HG03045 (cell line): ENCODE results near the gene FBXO21.
"Not testable (repeated sequence)": the region's sequence is repeated elsewhere in the genome, so short reads cannot be mapped to it uniquely, and the experiment has no call there.

ENCODE experiments used
- ATAC-seq: cut with Tn5 transposase; IDR thresholded peaks from one replicate; pipeline ENCODE4 v1.9.1; 2021; ENCODE audit warnings: mild to moderate bottlenecking, moderate library complexity; ENCODE audit not compliant: unreplicated experiment

Gene FBXO21

DNA sequence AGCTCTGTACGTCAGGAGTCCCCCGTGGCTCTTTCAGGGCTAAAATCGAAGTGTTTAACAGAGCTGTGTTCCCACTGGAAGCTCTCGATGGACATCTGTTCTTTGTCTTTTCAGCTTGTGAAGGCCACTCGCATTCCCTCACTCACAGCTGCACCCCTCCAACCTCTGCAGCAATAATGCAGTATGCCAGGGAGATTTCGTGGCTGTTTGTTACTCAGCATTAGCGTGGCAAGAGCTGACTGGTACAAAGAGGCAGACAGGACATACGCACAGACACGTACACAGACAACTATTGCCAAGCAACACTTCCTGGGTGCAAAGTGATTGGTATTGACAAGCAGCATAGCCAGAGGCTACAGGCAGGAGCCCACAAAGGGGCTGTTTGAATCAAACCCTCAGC, 11.8 kb upstream of the FBXO21 start:
- no peak for ATAC-seq

DNA sequence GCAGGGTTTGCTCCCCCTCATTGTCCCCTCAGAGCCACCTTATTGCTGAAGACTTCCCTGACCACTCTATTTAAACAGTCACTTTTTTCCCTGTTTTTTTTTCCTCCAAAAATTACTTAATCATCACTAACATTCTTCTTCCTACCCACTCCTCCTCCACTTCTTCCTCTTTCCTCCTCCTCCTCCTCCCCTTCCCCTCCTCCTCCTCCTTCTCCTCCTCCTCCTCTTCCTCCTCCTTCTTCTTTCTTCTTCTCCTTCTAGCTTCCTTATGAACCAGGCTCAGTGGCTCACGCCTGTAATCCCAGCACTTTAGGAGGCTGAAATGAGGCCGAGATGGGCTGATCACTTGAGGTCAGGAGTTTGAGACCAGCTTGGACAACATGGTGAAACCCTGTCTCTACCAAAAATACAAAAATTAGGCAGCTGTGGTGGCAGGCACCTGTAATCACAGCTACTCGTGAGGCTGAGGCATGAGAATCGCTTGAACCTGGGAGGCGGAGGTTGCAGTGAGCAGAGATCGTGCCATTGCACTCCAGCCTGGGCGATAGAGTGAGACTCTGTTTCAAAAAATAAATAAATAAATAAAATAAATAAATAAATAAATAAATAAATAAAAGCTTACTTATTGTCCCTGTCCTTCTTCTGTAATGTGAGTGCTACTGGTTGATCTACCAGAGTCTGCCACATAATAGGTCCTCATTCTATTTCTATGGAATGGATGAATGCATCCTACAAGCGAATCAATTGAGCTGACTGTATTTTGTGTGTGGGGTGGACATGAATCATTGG, 9.9 kb upstream of the FBXO21 start:
- ATAC-seq: not testable (repeated sequence)

DNA sequence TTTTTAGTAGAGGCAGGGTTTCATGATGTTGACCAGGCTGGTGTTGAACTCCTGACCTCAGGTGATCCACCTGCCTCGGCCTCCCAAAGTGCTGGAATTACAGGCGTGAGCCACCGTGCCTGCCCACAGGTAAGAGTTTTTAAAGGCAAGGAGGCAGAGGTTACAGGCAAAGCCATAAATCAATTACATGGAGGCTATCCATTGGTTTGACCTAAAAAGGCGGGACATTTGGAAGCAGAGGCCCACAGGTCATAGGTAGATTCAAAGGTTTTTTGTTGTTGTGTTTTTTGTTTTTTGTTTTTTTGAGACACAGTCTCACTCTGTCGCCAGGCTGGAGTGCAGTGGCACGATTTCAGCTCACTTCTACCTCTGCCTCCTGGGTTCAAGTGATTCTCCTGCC, 6.1 kb upstream of the FBXO21 start:
- ATAC-seq: not testable (repeated sequence)

DNA sequence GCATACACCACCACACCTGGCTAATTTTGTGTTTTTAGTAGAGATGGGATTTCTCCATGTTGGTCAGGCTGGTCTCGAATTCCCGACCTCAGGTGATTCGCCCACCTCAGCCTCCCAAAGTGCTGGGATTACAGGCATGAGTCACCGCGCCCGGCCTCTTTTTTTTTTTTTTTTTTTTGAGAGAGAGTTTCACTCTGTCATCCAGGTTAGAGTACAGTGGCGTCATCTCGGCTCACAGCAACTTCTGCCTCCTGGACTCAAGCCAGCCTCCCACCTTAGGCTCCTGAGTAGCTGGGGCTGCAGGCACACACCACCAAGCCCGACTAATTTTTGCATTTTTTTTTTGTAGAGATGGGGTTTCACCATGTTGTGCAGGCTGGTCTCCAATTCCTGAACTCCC, 4.8 kb upstream of the FBXO21 start:
- not testable (repeated sequence) for ATAC-seq

DNA sequence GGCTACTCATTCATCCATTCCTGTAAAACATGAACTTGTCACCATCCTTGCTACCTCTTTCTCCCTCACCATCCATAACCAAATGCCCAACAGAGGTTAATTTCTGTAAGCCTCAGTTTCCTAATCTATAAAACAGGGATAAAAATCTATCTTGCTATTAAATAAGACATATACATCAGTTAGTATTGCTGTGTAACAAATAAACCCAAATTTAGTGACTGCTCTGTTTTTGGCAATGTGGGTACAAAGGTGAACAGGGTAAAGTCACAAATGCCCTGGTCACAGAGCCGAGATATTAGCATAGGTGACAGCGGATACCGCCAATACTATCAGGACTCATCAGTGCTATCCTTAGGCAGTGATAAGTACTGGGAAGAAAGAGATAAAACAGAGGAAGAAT, 3.6 kb upstream of the FBXO21 start:
- ATAC-seq: no peak

DNA sequence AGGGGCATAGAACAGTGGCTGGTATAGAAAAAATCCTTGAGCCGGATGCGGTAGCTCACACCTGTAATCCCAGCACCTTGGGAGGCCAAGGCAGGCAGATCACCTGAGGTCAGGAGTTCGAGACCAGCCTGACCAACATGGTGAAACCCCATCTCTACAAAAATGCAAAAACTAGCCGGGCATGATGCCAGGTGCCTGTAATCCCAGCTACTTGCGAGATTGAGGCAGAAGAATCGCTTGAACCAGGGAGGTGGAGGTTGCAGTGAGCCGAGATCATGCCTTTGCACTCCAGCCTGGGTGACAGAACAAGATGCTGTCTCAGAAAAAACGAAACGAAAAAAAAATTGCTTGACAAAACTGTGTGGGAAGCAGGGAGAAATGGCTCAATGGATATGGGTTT, 2.3 kb upstream of the FBXO21 start:
- not testable (repeated sequence) for ATAC-seq

DNA sequence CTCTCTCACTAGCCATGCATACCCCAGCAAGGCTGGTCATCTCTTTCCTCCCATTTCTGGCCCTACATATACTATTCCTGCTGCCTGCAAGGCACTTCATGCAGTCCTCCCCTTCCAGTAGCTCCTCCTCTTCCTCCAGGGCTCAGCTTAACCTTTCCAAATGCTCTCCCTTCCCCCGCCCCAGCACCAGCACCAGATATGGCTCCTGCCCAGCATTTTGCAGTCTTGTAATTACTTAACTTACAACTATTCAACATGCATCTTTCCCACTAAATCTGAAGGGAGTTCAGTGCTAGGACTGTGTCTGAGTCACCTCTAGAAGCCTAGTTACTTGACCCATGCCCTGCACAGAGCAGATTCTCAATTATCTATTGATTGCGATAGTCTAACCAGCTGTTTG, 1.8 kb upstream of the FBXO21 start:
- no peak for ATAC-seq

DNA sequence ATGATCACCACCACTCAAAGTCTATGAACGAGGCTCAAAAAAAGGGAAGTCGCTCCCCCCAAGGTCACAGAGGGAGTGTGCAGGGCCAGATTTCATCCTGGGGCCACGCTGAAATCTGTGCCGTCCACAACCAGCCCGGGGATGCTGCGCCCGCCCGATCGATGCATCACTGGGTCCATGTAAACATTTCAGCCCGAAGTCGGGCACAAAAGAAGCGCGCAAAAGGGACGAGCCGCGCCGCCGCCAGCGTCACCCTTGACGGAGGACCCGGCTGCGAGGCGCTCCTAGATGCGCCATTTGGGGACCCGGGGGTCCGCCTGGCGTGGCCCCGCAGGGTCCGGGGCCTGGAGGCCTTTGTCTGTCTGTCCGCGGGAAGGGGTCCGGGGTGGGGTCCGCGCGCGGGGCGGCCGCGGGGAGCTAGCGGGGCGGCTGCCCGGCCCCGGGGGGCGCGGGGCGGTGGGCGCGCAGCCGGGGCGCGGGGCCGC, 503 bp downstream of the FBXO21 start:
- ATAC-seq: peak; percentile 36

DNA sequence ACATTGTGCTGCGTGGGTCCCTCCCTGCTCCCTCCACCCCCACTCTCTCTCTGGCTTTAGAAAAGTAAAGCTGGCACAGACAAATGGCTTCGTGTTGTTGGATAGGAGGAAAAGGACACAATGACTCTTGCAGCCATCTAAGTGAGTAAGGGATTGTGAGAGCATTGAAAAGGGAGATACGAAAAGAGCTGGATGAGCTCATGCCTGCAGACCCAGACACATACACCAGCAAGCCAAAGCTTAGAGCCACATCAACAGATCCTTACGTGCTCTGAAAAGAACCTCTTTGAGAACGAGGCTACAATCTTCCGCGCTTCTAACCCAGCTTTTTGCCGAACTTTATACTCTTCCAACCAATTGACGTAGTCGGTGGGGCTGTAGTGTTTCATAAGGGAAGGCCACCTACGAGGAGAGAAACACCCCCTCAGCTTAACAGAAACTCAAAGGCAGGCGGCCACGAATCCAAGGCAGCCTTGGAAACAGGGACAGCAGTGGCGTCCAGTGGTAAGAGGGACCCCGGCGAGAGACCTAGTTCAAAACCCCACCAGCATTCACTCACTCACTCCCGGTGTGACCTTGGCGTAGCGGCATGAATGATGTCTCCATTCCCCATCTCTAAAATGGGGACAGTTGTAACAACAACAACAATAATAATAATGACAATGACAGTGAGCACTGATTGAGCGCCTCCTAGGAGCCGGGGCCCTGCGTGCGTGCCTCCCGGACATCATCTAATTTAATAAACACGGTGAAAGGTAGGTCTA, 1.1 kb downstream of the FBXO21 start:
- ATAC-seq: no peak

DNA sequence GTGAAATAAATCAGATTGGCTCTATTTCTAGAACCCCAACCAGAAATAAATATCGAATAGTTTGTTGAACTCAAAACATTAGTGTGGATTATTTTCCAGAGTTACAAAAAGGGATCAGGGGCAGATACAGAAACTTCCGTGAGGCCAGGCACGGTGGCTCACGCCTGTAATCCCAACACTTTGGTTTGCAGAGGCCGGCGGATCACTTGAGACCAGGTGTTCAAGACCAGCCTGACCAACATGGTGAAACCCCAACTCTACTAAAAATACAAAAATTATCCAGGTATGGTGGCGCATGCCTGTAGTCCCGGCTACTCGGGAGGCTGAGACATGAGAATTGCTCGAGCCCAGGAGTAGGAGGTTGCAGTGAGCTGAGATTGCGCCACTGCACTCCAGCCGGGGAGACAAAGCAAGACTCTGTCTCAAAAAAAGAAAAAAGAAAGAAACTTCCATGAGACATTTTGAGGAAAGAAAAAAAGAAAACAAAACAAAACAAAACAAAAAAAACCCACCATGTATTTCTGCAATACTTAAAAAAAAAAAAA, 2.1 kb downstream of the FBXO21 start:
- no peak for ATAC-seq

DNA sequence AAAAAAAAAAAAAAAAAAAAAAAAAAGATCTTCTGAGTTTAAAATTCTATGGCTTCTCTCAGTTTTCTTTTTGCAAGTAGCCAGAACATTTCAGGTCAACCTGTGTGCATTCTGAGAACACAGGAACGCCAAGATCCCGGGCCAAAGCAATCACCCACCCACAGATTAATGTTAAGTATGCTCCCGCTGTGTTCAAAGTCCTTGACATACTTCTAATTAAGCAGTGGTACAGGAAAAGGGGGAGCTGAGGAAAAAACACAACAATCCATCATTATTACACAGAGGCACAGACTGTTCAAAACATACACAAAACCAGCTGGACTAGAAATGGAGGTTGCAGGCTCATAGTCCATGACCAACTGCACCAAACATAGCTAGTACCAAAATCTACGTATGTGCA, 2.8 kb downstream of the FBXO21 start:
- ATAC-seq: no peak

DNA sequence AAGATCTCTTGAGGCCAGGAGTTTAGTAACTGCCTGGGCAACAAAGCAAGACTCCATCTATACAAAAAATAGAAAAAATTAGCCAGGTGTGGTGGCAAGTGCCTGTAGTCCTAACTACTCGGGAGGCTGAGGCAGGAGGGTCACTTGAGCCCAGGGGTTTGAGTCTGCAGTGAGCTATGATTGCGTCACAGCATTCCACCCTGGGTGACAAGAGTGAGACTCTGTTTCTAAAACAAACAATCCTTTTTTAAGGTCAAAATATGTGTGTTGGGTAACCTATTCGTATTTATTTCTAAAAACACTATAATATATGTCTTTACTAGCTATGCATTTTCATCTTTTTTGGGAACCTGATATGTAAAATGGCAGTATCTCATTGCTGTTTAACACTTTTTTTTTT, 7.4 kb downstream of the FBXO21 start:
- no peak for ATAC-seq

DNA sequence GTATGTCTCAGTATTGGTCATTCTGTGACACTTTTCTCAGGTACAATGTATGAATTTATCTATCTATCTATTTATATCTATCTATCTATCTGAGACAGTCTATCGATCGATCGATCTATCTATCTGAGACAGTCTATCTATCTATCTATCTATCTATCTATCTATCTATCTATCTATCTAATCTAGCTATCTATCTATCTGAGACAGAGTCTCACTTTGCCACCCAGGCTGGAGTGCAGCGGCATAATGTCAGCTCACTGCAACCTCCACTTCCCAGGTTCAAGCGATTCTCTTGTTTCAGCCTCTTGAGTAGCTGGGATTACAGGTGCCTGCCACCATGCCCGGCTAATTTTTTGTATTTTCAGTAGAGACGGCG, 8.8 kb downstream of the FBXO21 start:
- not testable (repeated sequence) for ATAC-seq

DNA sequence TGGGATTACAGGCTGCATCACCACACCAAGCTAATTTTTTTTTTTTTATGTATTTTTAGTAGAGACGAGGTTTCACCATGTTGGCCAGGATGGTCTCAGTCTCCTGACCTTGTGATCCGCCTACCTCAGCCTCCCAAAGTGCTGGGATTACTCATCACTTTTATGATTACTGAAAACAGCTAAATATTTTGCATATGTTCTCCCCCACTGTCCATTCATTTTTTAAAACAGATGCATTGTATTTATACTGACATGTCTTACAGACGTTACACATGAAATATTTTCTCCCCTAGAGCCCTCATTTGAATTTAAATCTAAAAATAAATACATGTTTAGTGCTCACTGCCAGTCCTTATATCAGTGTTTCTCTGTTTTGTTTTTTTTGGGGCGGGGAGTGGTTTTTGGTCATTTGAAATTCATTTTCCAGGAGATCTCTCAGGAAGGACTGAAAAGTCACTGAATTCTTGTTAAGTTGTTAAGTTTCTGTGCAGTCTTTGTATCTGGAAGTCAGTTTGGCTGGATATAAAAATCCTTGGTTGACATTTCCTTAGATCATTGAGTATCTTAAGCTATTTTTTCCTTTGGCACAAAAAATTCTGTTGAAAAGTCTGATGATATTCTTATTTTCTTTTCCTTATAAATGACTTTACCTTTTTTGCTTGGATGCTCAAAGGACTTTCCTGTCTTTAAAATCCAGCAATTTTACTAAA, 9.4 kb downstream of the FBXO21 start:
- no peak for ATAC-seq

DNA sequence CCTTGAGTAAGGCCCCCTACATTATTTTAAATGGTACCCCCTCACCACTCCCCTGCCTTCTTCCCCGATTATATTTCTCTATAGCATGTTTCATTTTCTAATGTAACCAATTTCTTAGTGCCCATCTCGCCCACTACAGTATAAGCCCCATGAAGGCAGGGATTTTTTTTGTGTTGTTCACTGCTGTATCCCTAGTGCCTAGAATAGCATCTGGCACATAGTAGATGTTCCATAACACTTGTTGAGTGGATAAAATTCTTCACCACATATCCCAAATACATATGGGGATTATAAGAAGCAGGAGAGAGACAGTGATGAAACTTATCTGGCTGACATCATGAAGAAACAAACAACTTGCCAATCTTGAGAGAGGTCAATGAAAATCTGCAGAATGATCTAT, 11.5 kb downstream of the FBXO21 start:
- no peak for ATAC-seq

DNA sequence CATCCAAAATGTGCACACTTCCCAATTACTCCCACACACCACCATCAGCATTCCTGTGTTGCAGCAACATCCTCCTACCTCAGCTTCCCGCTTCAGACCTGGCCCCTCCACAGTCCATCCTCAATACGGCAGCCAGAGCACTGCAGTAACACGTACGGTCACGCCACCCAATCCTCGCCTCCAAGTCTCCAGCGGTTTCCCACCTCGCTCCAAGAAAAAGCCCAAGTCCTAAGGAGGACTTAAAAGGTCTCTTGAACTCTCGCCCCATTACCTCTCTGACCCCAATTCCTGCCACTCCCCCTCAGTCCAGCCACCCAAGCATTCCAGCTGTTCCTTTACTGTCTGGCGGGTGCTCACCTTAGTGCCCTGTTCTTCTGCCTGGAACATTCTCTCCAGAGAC, 12.0 kb downstream of the FBXO21 start:
- no peak for ATAC-seq

DNA sequence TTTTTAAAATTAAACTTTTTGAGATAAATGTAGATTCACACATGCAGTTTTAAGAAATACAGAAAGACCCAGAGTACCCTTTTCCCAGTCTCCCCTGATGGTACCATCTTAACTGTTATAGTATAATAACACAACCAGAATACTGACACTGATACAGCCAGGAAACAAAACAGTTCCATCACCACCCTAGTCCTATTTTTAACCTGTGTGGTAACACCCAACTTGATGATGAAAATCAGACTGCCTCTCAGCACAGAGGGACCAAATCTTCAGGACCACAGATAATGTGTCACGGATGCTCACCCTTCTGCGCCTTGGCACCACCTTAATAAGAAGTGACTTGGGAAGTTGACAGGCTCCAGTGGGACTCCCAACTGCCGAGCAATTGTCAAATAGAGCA, 18.1 kb downstream of the FBXO21 start:
- ATAC-seq: no peak

DNA sequence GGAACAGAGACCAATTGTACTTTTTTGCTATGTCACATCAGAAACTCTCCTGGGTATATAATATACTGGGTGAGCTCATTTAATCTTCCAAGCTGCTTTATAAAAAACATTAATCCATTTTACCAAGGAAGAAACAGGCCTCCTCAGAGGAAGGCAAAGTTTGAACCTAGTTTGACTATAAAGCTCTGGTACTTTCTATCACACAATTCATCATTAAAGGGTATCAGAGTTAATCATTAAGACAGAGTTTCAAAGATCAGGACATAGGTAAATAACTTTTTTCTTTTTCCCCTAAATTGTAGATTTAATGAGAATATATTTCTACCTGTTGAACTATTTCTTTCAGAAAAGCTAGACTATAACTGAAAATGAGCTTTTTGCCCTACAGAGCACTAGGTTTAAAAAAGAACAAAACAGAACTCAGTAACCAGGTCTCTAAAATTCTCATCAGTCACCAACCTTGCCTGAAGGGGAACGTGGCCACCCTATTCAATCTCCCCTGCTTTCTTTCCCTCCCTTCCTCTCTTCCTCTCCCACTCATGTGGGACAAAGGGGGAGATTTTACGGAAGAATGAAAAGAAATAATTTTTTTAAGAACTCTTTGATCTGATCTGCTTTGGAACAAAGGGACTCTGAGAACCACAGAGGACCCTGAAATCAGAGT, 18.6 kb downstream of the FBXO21 start:
- no peak for ATAC-seq

DNA sequence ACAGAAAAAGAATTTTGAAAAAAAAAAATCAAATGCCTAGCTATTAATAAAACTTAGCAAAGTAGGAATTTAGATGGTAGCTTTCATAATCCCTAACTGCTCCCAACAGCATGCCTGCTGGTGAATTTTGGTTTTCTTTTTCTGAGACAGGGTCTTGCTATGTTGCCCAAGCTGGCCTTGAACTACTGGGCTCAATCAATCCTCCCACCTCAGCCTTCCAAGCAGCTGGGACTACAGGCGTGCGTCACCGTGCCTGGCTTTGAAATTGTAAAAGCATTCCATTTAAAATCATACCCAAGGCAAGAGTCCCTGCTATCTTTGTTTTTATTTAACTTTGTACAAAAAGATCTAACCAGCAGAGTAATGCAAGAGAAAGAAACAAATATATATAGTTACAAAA, 20.7 kb downstream of the FBXO21 start:
- ATAC-seq: no peak

DNA sequence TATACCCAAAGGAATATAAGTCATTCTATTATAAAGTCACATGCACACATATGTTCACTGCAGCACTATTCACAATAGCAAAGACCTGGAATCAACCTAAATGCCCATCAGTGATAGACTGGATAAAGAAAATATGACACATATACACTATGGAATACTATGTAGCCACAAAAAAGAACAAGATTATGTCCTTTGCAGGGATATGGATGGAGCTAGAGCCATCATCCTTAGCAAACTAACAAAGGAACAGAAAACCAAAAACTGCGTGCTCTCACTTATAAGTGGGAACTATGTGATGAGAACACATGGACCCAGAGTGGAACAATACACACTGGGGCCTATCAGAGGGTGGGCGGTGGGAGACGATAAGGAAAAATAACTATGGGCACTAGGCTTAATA, 21.3 kb downstream of the FBXO21 start:
- no peak for ATAC-seq

DNA sequence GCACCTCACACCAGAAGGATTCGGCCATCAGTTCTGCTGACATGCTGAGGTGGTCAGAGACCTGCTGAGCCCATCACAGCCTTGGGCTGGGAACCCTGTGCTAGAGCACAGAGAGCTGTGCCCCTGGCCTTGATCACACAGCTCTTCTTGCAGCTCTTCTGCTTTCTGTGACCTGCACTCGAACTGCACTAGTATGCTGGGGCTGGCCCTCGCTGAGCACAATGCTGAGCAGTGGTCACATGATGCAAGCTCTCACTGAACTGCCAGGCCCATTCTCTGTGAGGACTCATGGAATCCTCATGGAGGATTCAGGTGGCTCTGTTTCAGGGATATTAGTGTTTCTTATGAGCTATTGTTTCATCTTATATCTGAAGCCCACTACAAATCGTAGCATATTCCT, 22.5 kb downstream of the FBXO21 start:
- no peak for ATAC-seq
